GM19324 (cell line): ENCODE data around the gene ZBTB16.

Experiments
- ATAC-seq: cut with Tn5 transposase; IDR thresholded peaks from one replicate; pipeline ENCODE4 v1.9.1; 2021; ENCODE audit warnings: mild to moderate bottlenecking, moderate library complexity; ENCODE audit not compliant: unreplicated experiment, low FRiP score

ZBTB16 gene

GRCh38 chr11:114250993-114251814, 191.7 kb downstream of the ZBTB16 start:
- ATAC-seq, result no peak

- ATAC-seq, result no peak
Measured at GRCh38 chr11:114251815-114252337, 192.4 kb downstream of the ZBTB16 start.

GRCh38 chr11:114252767-114253166, 193.3 kb downstream of the ZBTB16 start:
- ATAC-seq, result no peak

GRCh38 chr11:114253771-114254170, 194.3 kb downstream of the ZBTB16 start:
- ATAC-seq, result no peak

GRCh38 chr11:114254571-114255146, 195.1 kb downstream of the ZBTB16 start:
- no peak for ATAC-seq

- ATAC-seq, result no peak
Measured at GRCh38 chr11:114255289-114255688, 195.8 kb downstream of the ZBTB16 start.

- ATAC-seq, result no peak
Measured at GRCh38 chr11:114256176-114256966, 196.9 kb downstream of the ZBTB16 start.

GRCh38 chr11:114256967-114257286, 197.4 kb downstream of the ZBTB16 start:
- ATAC-seq, result no peak

- ATAC-seq, result no peak
Measured at GRCh38 chr11:114257621-114258558, 198.4 kb downstream of the ZBTB16 start.

GRCh38 chr11:114258696-114259095, 199.2 kb downstream of the ZBTB16 start:
- ATAC-seq, result no peak

GRCh38 chr11:114259124-114259526, 199.6 kb downstream of the ZBTB16 start:
- no peak for ATAC-seq

GRCh38 chr11:114259551-114259983, 200.1 kb downstream of the ZBTB16 start:
- no peak for ATAC-seq

- no peak for ATAC-seq
Measured at GRCh38 chr11:114260077-114260476, 200.6 kb downstream of the ZBTB16 start.

- no peak for ATAC-seq
Measured at GRCh38 chr11:114260483-114260882, 201.0 kb downstream of the ZBTB16 start.

- no peak for ATAC-seq
Measured at GRCh38 chr11:114261791-114262190, 202.3 kb downstream of the ZBTB16 start.

- no peak for ATAC-seq
Measured at GRCh38 chr11:114262681-114263512, 203.4 kb downstream of the ZBTB16 start.

GRCh38 chr11:114263513-114264170, 204.1 kb downstream of the ZBTB16 start:
- ATAC-seq, result no peak

GRCh38 chr11:114264381-114264780, 204.9 kb downstream of the ZBTB16 start:
- no peak for ATAC-seq
